Regular cardiac myocyte (primary cell): ENCODE measurements around the gene CWC27. TPM values are rescaled to one million over a fixed set of nuclear protein-coding genes. Genes with fewer than 3 reads are reported as not detected.

Experiments used
- total RNA-seq: library from RNA; depleted of rRNA; stranded (reverse); fragments of >200 nt; gene quantifications from 2 replicates; pipeline ENCODE4 v1.2.3, GENCODE V29; 2014

CWC27 gene, protein sequence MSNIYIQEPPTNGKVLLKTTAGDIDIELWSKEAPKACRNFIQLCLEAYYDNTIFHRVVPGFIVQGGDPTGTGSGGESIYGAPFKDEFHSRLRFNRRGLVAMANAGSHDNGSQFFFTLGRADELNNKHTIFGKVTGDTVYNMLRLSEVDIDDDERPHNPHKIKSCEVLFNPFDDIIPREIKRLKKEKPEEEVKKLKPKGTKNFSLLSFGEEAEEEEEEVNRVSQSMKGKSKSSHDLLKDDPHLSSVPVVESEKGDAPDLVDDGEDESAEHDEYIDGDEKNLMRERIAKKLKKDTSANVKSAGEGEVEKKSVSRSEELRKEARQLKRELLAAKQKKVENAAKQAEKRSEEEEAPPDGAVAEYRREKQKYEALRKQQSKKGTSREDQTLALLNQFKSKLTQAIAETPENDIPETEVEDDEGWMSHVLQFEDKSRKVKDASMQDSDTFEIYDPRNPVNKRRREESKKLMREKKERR
- 13.0 and 20.9 TPM in 2 replicates for total RNA-seq

DNA sequence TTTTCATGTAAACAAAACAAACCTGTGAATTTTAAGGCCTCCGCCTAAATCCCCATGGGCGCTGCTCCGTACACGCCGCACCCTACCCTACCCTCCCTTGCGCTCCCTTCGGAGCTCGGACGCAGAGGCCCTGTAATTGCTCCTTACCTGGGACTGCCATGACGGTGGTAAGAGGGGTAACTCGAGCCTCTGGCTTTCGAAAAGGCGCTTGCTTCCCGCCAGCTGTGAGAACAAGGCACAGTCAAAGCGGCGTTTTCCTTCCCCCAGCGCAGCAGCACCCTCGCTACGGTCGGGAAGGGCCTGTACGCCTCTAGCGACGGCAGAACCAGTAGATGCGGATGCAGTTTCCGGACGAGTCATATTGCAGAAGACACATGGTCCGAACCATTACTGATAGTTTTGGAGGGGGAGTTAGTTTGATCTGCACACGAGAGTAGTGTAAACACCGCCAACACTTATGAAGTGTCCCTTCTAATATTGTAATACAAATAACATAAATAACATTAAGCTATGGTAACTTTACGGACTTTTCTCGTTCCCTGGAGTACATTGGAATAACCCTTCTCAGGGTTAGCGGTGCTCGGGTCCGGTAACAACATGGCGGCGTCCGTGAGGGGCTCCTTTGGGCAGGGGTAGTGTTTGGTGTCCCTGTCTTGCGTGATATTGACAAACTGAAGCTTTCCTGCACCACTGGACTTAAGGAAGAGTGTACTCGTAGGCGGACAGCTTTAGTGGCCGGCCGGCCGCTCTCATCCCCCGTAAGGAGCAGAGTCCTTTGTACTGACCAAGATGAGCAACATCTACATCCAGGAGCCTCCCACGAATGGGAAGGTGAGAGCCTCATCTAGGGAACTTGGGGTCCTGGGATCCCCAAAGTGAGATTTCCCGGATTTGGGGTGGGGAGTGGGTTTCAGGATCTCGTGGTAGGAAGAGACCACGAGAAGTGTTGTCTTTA, at the start of gene CWC27, which contains the start of gene SREK1IP1:
Gene CWC27 (plus strand): TSS at position 573 of the 955 bp plus-strand sequence. CDS start 217 bp downstream, at position 790.
Gene SREK1IP1 (minus strand): TSS at position 334 of the 955 bp plus-strand sequence. CDS start 174 bp downstream, at position 160.

Other genes starting within 250 kb of the CWC27 start
- gene SHISAL2B, start 78.4 kb upstream of the CWC27 start, total RNA-seq: not detected in 2 replicates
- 10.7 and 11.7 TPM in 2 replicates for gene SREK1IP1, start 239 bp upstream of the CWC27 start, total RNA-seq